Mesenchymal stem cell (in vitro differentiated cells and primary cell): ENCODE data around the gene ANKS1B.

ENCODE experiments used
- DNase-seq: peaks from one replicate; pipeline ENCODE4 v3.0.0-alpha.2; 2013
- H2AFZ ChIP-seq: one replicate; pipeline ENCODE4 v1.6.1; 2013; ENCODE audit warnings: low read depth, mild to moderate bottlenecking, control low read depth, inconsistent platforms, low read length, moderate library complexity
- H2AK5ac ChIP-seq: 2 replicates; pipeline ENCODE4 v1.6.1; 2013; ENCODE audit warnings: low read length, moderate library complexity, mild to moderate bottlenecking, inconsistent platforms; ENCODE audit not compliant: severe bottlenecking
- H2BK120ac ChIP-seq: one replicate; pipeline ENCODE4 v1.6.1; 2013; ENCODE audit warnings: low read depth, mild to moderate bottlenecking, inconsistent platforms, low read length, moderate library complexity
- H2BK12ac ChIP-seq, 2 experiments: one replicate each; pipeline ENCODE4 v1.6.1; 2013; ENCODE audit warnings: inconsistent platforms in 2 of 2, low read length in 2 of 2, mild to moderate bottlenecking in 2 of 2, moderate library complexity in 2 of 2, control low read depth in 1 of 2
- H2BK15ac ChIP-seq: one replicate; pipeline ENCODE4 v1.6.1; 2013; ENCODE audit warnings: mild to moderate bottlenecking, low read depth, inconsistent platforms; ENCODE audit not compliant: poor library complexity, severe bottlenecking
- H2BK5ac ChIP-seq: 2 replicates; pipeline ENCODE4 v1.6.1; 2013; ENCODE audit warnings: low read depth, mild to moderate bottlenecking, low read length, control low read depth, inconsistent platforms; ENCODE audit not compliant: poor library complexity, severe bottlenecking
- H3K14ac ChIP-seq, 2 experiments: one replicate each; pipeline ENCODE4 v1.6.1; 2013; ENCODE audit warnings: inconsistent platforms in 2 of 2, low read length in 2 of 2, control low read depth in 1 of 2, mild to moderate bottlenecking in 1 of 2, moderate library complexity in 1 of 2
- H3K18ac ChIP-seq, 2 experiments: one replicate each; pipeline ENCODE4 v1.6.1; 2013; ENCODE audit warnings: inconsistent platforms in 2 of 2, low read length in 2 of 2, control low read depth in 1 of 2, low read depth in 1 of 2, mild to moderate bottlenecking in 1 of 2
- H3K23ac ChIP-seq, 2 experiments: one replicate each; pipeline ENCODE4 v1.6.1; 2013; ENCODE audit warnings: inconsistent platforms in 2 of 2, low read length in 2 of 2, mild to moderate bottlenecking in 2 of 2, moderate library complexity in 2 of 2, control low read depth in 1 of 2
- H3K27ac ChIP-seq: 2 replicates; pipeline ENCODE4 v1.5.1; 2013; ENCODE audit warnings: mild to moderate bottlenecking, moderate library complexity, low read length, control low read depth, inconsistent platforms; ENCODE audit not compliant: poor library complexity, severe bottlenecking
- H3K27me3 ChIP-seq, 2 experiments: 2 replicates each; pipeline versions ENCODE4 v1.6.1 to v1.7.0; 2013; ENCODE audit warnings: low read length in 2 of 2, mild to moderate bottlenecking in 2 of 2, moderate library complexity in 2 of 2, control low read depth in 1 of 2, inconsistent platforms in 1 of 2; ENCODE audit not compliant: control insufficient read depth in 1 of 2, insufficient read depth in 1 of 2
- H3K36me3 ChIP-seq, 2 experiments: 2 replicates each; pipeline versions ENCODE4 v1.6.1 to v1.7.0; 2013; ENCODE audit warnings: low read length in 2 of 2, control low read depth in 1 of 2, inconsistent platforms in 1 of 2, low read depth in 1 of 2, mild to moderate bottlenecking in 1 of 2; ENCODE audit not compliant: insufficient read depth in 2 of 2, control insufficient read depth in 1 of 2
- H3K4ac ChIP-seq, 2 experiments: one replicate each; pipeline ENCODE4 v1.6.1; 2013; ENCODE audit warnings: inconsistent platforms in 2 of 2, low read length in 2 of 2, mild to moderate bottlenecking in 2 of 2, moderate library complexity in 2 of 2, control low read depth in 1 of 2, low read depth in 1 of 2
- H3K4me1 ChIP-seq: 2 replicates; pipeline ENCODE4 v1.6.1; 2013; ENCODE audit warnings: low read depth, low read length, control low read depth; ENCODE audit not compliant: control insufficient read depth, insufficient read depth
- H3K4me2 ChIP-seq: 2 replicates; pipeline ENCODE4 v1.6.1; 2013; ENCODE audit warnings: low read length, mild to moderate bottlenecking, inconsistent platforms; ENCODE audit not compliant: poor library complexity, severe bottlenecking
- H3K4me3 ChIP-seq, 2 experiments: 2 replicates each; pipeline versions ENCODE4 v1.5.1 to v1.7.0; 2013; ENCODE audit warnings: low read length in 2 of 2, mild to moderate bottlenecking in 2 of 2, control low read depth in 1 of 2, low read depth in 1 of 2; ENCODE audit not compliant: insufficient read depth in 1 of 2
- H3K79me1 ChIP-seq: replicated peaks from 2 replicates; pipeline ENCODE4 v1.6.1; 2013; ENCODE audit warnings: mild to moderate bottlenecking, control low read depth, low read length, inconsistent platforms; ENCODE audit not compliant: poor library complexity, severe bottlenecking
- H3K9ac ChIP-seq: 2 replicates; pipeline ENCODE4 v1.7.0; 2013; ENCODE audit warnings: mild to moderate bottlenecking, low read length, moderate library complexity
- H3K9me3 ChIP-seq: 2 replicates; pipeline ENCODE4 v1.7.0; 2013; ENCODE audit warnings: mild to moderate bottlenecking, low read length; ENCODE audit not compliant: control insufficient read depth
- H4K8ac ChIP-seq: one replicate; pipeline ENCODE4 v1.6.1; 2013; ENCODE audit warnings: inconsistent platforms, mild to moderate bottlenecking, low read length, moderate library complexity
- H4K91ac ChIP-seq: one replicate; pipeline ENCODE4 v1.6.1; 2013; ENCODE audit warnings: mild to moderate bottlenecking, low read length, inconsistent platforms
- WGBS: methylation state at CpG from one replicate; pipeline ENCODE4 v1.1.7; 2013; ENCODE audit warnings: mixed read lengths; 5-methylcytosine and 5-hydroxymethylcytosine counted together

The ANKS1B gene

DNA sequence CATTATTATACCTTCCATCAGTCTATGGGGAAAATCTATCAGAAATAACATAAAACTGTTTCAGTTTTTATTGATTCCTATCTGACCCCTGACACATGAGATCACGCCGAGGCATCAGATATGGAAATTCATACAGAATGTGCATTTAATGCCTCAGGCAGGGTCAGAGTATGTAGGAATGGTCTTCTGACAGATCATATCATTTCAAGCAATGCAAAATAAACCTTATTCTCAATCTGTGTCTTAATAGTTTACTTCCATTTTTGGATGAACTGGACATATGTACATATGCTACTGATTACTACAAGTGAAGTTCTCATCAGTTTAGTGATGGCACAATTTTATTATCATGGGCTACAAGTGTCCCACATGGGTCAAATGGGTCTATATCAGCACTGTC is 150.0 kb downstream of the ANKS1B start:
- no peak overlapping the region for H3K14ac ChIP-seq
- H3K23ac ChIP-seq, result no peak overlapping the region
- no peak overlapping the region for H2BK120ac ChIP-seq
- no peak overlapping the region for H3K4me2 ChIP-seq
- no peak overlapping the region for H2AK5ac ChIP-seq
- no peak overlapping the region for H2AFZ ChIP-seq
- no peak overlapping the region for H3K18ac ChIP-seq
- no peak overlapping the region for H4K91ac ChIP-seq
- H3K27me3 ChIP-seq, result no peaks in the 10 kb centered on the region
- H3K9ac ChIP-seq, result no peak overlapping the region
- H2BK5ac ChIP-seq, result no peak overlapping the region
- H2BK15ac ChIP-seq, result no peak overlapping the region
- H3K27ac ChIP-seq, result no peak overlapping the region
- H3K4me3 ChIP-seq, result no peak overlapping the region
- H3K9me3 ChIP-seq, result no peaks in the 10 kb centered on the region
- no peak overlapping the region for H2BK12ac ChIP-seq
- DNase-seq, result no peak
- H3K36me3 ChIP-seq, result no peaks in the 10 kb centered on the region
- no peak overlapping the region for H4K8ac ChIP-seq
- H3K4ac ChIP-seq, result no peak overlapping the region
- no peaks in the 10 kb centered on the region for H3K4me1 ChIP-seq
- no peaks in the 10 kb centered on the region for H3K79me1 ChIP-seq
- 83% methylated on average over 2 of the region's 2 CpGs for WGBS

GRCh38 chr12:99833397-99833796 is 151.3 kb downstream of the ANKS1B start:
- H3K18ac ChIP-seq, result no peak overlapping the region
- no peaks in the 10 kb centered on the region for H3K79me1 ChIP-seq

DNA sequence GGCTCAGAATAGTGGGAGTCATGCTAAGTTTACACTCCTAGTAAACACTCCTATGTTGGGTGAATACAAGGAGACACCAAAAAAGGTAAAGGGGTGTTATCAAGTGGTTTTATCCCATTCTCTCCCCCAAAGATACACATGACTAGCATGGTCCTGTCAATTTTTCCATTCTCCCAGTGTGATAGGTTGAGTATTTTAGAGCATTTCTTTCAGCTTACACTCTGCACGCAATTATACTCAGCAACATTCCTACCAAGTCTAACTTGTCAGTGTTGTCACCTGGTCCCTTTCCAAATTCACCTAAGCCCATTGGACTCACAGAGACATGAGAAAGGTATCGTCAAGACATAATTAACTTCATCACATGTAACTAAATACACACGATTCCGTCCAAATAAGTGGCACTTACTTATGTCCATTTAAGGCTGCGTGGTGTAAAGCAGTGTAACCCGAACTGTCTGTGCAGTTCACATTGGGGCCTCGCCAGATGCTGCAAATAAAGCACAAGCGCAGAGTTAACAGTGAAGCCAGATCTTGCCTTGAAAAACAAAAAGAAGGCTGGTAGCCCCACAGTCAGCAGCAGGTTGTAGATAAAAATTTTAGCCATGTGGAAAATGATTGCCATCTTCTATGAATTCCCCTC is 159.7 kb downstream of the ANKS1B start:
- Histone ChIP-seq H2BK12ac (no peak overlapping the region), H3K36me3 (no peaks in the 10 kb centered on the region), H3K4me3 (no peak overlapping the region), H2AK5ac (no peak overlapping the region), H2BK5ac (no peak overlapping the region), H3K18ac (no peak overlapping the region), H4K8ac (no peak overlapping the region), H3K23ac (no peak overlapping the region), H3K9ac (no peak overlapping the region), H3K27ac (no peak overlapping the region), H3K4ac (no peak overlapping the region), H3K79me1 (no peaks in the 10 kb centered on the region), H4K91ac (no peak overlapping the region), H3K14ac (no peak overlapping the region), H2BK120ac (no peak overlapping the region), H2BK15ac (no peak overlapping the region), H3K4me1 (no peaks in the 10 kb centered on the region), H2AFZ (no peak overlapping the region), H3K9me3 (no peaks in the 10 kb centered on the region), H3K27me3 (no peaks in the 10 kb centered on the region), H3K4me2 (no peak overlapping the region)
- no peak for DNase-seq
- WGBS, result 79% methylated on average over 8 of the region's 8 CpGs

More at GRCh38 chr12:99833397-99833796, 151.3 kb downstream of the ANKS1B start:
- no peak overlapping the region for H3K4me2 ChIP-seq
- no peak overlapping the region for H2AFZ ChIP-seq
- no peaks in the 10 kb centered on the region for H3K9me3 ChIP-seq
- H3K4me1 ChIP-seq, result no peaks in the 10 kb centered on the region
- H4K91ac ChIP-seq, result no peak overlapping the region
- 63% methylated on average over 1 of the region's 1 CpG for WGBS
- H3K9ac ChIP-seq, result no peak overlapping the region
- H2BK12ac ChIP-seq, result no peak overlapping the region
- no peaks in the 10 kb centered on the region for H3K36me3 ChIP-seq
- H3K4me3 ChIP-seq, result no peak overlapping the region
- DNase-seq, result no peak
- no peak overlapping the region for H3K23ac ChIP-seq
- H2BK5ac ChIP-seq, result no peak overlapping the region
- no peaks in the 10 kb centered on the region for H3K27me3 ChIP-seq
- no peak overlapping the region for H3K14ac ChIP-seq
- H3K4ac ChIP-seq, result no peak overlapping the region
- H4K8ac ChIP-seq, result no peak overlapping the region
- no peak overlapping the region for H3K27ac ChIP-seq
- no peak overlapping the region for H2BK15ac ChIP-seq
- H2AK5ac ChIP-seq, result no peak overlapping the region
- H2BK120ac ChIP-seq, result no peak overlapping the region

- no peak for DNase-seq
- Histone ChIP-seq H3K18ac (no peak overlapping the region), H2BK15ac (no peak overlapping the region), H4K8ac (no peak overlapping the region), H4K91ac (no peak overlapping the region), H2BK5ac (no peak overlapping the region), H3K23ac (no peak overlapping the region), H3K27me3 (no peaks in the 10 kb centered on the region), H3K9me3 (no peaks in the 10 kb centered on the region), H3K27ac (no peak overlapping the region), H2BK120ac (no peak overlapping the region), H3K4ac (no peak overlapping the region), H3K4me2 (no peak overlapping the region), H3K79me1 (no peaks in the 10 kb centered on the region), H2AFZ (no peak overlapping the region), H3K9ac (no peak overlapping the region), H3K36me3 (no peaks in the 10 kb centered on the region), H3K4me1 (no peaks in the 10 kb centered on the region), H2BK12ac (no peak overlapping the region), H3K4me3 (no peak overlapping the region), H3K14ac (no peak overlapping the region), H2AK5ac (no peak overlapping the region)
Observed at GRCh38 chr12:99822273-99822672, 162.5 kb downstream of the ANKS1B start.
